K562 (cell line): ENCODE data around the gene ACTBL2. TPM values are rescaled to one million over a fixed set of nuclear protein-coding genes. Genes with fewer than 3 reads are reported as not detected.

ENCODE experiments used
- ATAC-seq: fragments of 200-7000 bp; cut with Tn5 transposase; 3 replicates; pipeline ENCODE4 v1.9.1; 2020; ENCODE audit warnings: moderate library complexity
- BruUV-seq: library from RNA; stranded (reverse); fragments of 400-500 nt; replicated peaks from 2 replicates; lab custom pipeline; 2021; lab: Mats Ljungman, UMichigan
- CTCF ChIA-PET: fragments of 300-600 bp; formaldehyde crosslinking; extraction: SDS; loops from one replicate; lab custom pipeline; 2021; ENCODE audit warnings: low intra/inter-chr PET ratio; lab: Yijun Ruan, JAX
- POLR2A ChIA-PET: fragments of 300-600, 350-650 bp; sonication (Branson Sonifier 250); formaldehyde crosslinking; extraction: SDS; loops from one replicate; lab custom pipeline; 2021; ENCODE audit warnings: antibody characterized with exemption, inconsistent platforms; lab: Yijun Ruan, JAX
- DNase-seq, 4 experiments: peaks; one replicate each; pipeline versions ENCODE4 v3.0.0 to v3.0.0-alpha.2; 2011 to 2018; ENCODE audit warnings: low spot score in 3 of 4, mixed read lengths in 3 of 4; ENCODE audit errors: extremely low read depth in 1 of 4
- FAIRE-seq: peaks from 2 replicates; lab custom pipeline; 2011; peaks lifted over from hg19 to GRCh38; lab: Jason Lieb, UNC
- H2AFZ ChIP-seq: 2 replicates; pipeline ENCODE4 v1.6.0; 2011; ENCODE audit warnings: low read depth, low read length, control low read depth, inconsistent platforms
- H3K27ac ChIP-seq: fragments of 200-600 bp; 3 replicates; pipeline ENCODE4 v1.8.0; 2011; ENCODE audit warnings: low read depth, mild to moderate bottlenecking, control low read depth, inconsistent platforms, low read length, moderate library complexity, mixed read lengths; ENCODE audit errors: extremely low read depth
- H3K27me3 ChIP-seq, 2 experiments: fragments of 300-600 bp in 1 of 2; 2 replicates in 1 of 2; 3 replicates in 1 of 2; pipeline versions ENCODE4 v1.6.0 to v1.8.0; 2011; ENCODE audit warnings: inconsistent platforms in 2 of 2, low read length in 2 of 2, mild to moderate bottlenecking in 1 of 2, mixed read lengths in 1 of 2, moderate library complexity in 1 of 2; ENCODE audit not compliant: control insufficient read depth in 2 of 2, insufficient read depth in 2 of 2
- H3K36me3 ChIP-seq: fragments of 300-600 bp; 3 replicates; pipeline ENCODE4 v1.8.0; 2011; ENCODE audit warnings: mild to moderate bottlenecking, low read length, inconsistent platforms; ENCODE audit not compliant: control insufficient read depth, insufficient read depth
- H3K4me1 ChIP-seq, 2 experiments: fragments of 200-600 bp in 1 of 2; replicated peaks in 1 of 2; 2 replicates in 1 of 2; 3 replicates in 1 of 2; pipeline versions ENCODE4 v1.5.1 to v1.8.0; 2011; ENCODE audit warnings: inconsistent platforms in 2 of 2, low read length in 2 of 2, mild to moderate bottlenecking in 1 of 2, mixed read lengths in 1 of 2, moderate library complexity in 1 of 2; ENCODE audit not compliant: control insufficient read depth in 2 of 2, insufficient read depth in 2 of 2
- H3K4me2 ChIP-seq: 2 replicates; pipeline ENCODE4 v1.6.1; 2011; ENCODE audit warnings: low read length, control low read depth, inconsistent platforms, mixed read lengths; ENCODE audit not compliant: insufficient read depth
- H3K4me3 ChIP-seq: fragments of 200-600 bp; sonication (generic), shearing (Covaris generic); 2 replicates; pipeline ENCODE4 v1.5.1; 2016; ENCODE audit warnings: control low read depth, inconsistent platforms
- H3K79me2 ChIP-seq: fragments of 200-600 bp; 3 replicates; pipeline ENCODE4 v1.8.0; 2011; ENCODE audit warnings: low read length, inconsistent platforms; ENCODE audit not compliant: control insufficient read depth, insufficient read depth
- H3K9ac ChIP-seq, 2 experiments: 2 replicates each; pipeline versions ENCODE4 v1.6.0 to v1.6.1; 2011; ENCODE audit warnings: low read depth in 2 of 2, low read length in 2 of 2, control low read depth in 1 of 2, inconsistent platforms in 1 of 2, mild to moderate bottlenecking in 1 of 2, mixed read lengths in 1 of 2; ENCODE audit not compliant: insufficient read depth in 1 of 2
- H3K9me1 ChIP-seq: one replicate; pipeline ENCODE4 v1.6.0; 2011; ENCODE audit warnings: inconsistent platforms, mild to moderate bottlenecking, low read length, moderate library complexity; ENCODE audit not compliant: control insufficient read depth, insufficient read depth
- H3K9me3 ChIP-seq: replicated peaks from 2 replicates; pipeline ENCODE4 v1.5.1; 2011; ENCODE audit warnings: low read depth, low read length, inconsistent platforms; ENCODE audit not compliant: control insufficient read depth, insufficient read depth
- H4K20me1 ChIP-seq: replicated peaks from 2 replicates; pipeline ENCODE4 v1.6.1; 2011; ENCODE audit warnings: low read length, inconsistent platforms, mixed read lengths; ENCODE audit not compliant: control insufficient read depth, insufficient read depth
- DIDO1 ChIP-seq: fragments of 450-650 bp; IDR thresholded peaks from 2 replicates; pipeline ENCODE4 v1.6.1; 2016; ENCODE audit warnings: low read depth, missing biosample characterization, missing genetic modification characterization
- IRF9 ChIP-seq: fragments of 450-650 bp; IDR thresholded peaks from 2 replicates; pipeline ENCODE4 v1.6.1; 2016; ENCODE audit warnings: missing biosample characterization, missing genetic modification characterization
- WGBS: fragments of 100-300 bp; shearing (Covaris generic); methylation state at CpG from one replicate; pipeline ENCODE4 v1.1.6; 2016; ENCODE audit warnings: low coverage, mixed read lengths; ENCODE audit not compliant: insufficient coverage; ENCODE audit errors: missing lambda C conversion rate; 5-methylcytosine and 5-hydroxymethylcytosine counted together
- in situ Hi-C: fragments of 300-500 bp; cut with MboI; formaldehyde crosslinking; loops from 4 replicates; pipeline ENCODE4 v1.15.0; 2018; ENCODE audit warnings: inconsistent platforms, mixed read lengths
- intact Hi-C: fragments of 100-400 bp; cut with micrococcal nuclease; formaldehyde crosslinking; loops from 2 replicates; pipeline ENCODE4 v1.14.2; 2022
- polyA plus RNA-seq, 8 experiments: library from polyadenylated mRNA; depleted of rRNA in 4 of 8; stranded (reverse) in 5 of 8; unstranded in 3 of 8; fragments of >200 nt; fragmentation: Nextera tagmentation in 2 of 8; fragmentation: Illumina TruSeq in 1 of 8; extraction: Ambion mirVana in 2 of 8; extraction: Trizol in 1 of 8; gene quantifications; 2 replicates each; pipeline versions ENCODE4 v1.2.1 to v1.2.3, GENCODE V29; 2011 to 2014; ENCODE audit warnings: inconsistent platforms in 1 of 8, missing spikeins in 1 of 8
- total RNA-seq, 7 experiments: library from RNA; depleted of rRNA in 6 of 7; stranded (reverse); fragments of >200 nt in 6 of 7; fragmentation: Illumina TruSeq in 2 of 7; extraction: Trizol in 2 of 7; gene quantifications; 2 replicates each; pipeline versions ENCODE4 v1.2.1 to v1.2.3, GENCODE V29; 2011 to 2021; ENCODE audit warnings: low replicate concordance in 1 of 7

Gene ACTBL2
- total and polyA plus RNA-seq, 9 of the 15 experiments (the other 6 are each of a cell fraction or from before 2014, with no cell fraction given): not detected

GRCh38 chr5:57497733-57498132 lies 15.1 kb upstream of the ACTBL2 start (continued):
- TF ChIP-seq DIDO1 (tag): no peak
- TF ChIP-seq, all 486 proteins: peak for 0

DNA sequence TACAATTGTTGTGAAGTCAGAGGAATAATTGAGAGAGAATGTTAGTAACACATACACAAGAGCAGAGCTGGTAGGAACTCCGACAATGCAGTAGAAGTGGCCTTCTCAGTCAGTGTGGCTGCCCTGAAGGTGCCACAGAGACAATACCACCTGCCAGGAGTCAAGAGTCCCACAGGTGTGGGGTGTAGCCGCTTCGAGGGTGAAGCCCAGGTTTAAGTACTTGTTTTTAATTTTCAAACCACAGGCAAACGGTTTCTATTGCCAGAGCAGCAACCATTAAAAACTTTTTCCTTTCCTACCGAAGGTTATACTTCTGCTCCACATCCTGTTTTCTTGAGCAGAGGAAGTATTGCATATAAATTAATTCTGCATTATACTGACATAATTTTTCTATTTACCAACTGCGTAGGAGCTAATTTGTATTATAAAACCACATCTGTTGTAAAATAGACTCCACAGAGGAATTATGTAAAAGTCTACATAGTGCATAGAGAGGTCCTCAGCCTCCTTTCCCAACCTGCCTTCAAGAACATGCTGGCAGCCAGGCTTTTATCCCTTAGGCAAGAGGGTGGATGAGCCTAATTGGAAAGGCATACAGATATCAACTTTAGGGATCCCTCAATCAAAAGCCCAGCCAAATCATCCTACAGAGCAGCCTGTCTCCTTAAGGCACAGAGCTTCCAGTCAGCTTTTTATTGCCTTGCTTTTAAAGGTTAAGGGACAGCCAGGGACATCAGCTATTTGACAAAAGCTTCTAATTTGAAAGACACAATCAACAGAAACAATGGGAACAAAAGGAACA lies 12.9 kb upstream of the ACTBL2 start:
- Histone ChIP-seq H2AFZ (no peak overlapping the region), H3K4me1 (peaks cover 0 to 15% of the 10 kb centered on the region in 2 experiments; a peak in 4 of 5 replicates), H3K27ac (no peak overlapping the region), H3K9me1 (no peaks in the 10 kb centered on the region), H3K79me2 (no peaks in the 10 kb centered on the region), H3K9ac (no peak overlapping the region), H3K36me3 (no peaks in the 10 kb centered on the region), H4K20me1 (no peaks in the 10 kb centered on the region), H3K4me2 (no peak overlapping the region), H3K4me3 (no peak overlapping the region), H3K9me3 (no peaks in the 10 kb centered on the region), H3K27me3 (no peaks in the 10 kb centered on the region)
- TF ChIP-seq IRF9: no peak
- intact Hi-C loops: loop anchor here (5.0 kb wide), 1 partner anchor 158 kb away; no protein-coding TSS in a partner anchor
- DNase-seq: no peak
- ATAC-seq: no peak
- CTCF ChIA-PET: no interaction called here
- no TSS peak for BruUV-seq
- FAIRE-seq: no peak
- POLR2A ChIA-PET: interaction anchor here (0.5 kb wide), 1 partner anchor 1386 kb away, joined by 4 read pairs; no protein-coding TSS in a partner anchor
- WGBS: 26% methylated on average over 6 of the region's 6 CpGs
- in situ Hi-C loops: loop anchor here (25.0 kb wide), 1 partner anchor 967 kb away; the partner anchor contains the start of gene PLK2
